ENCODE measurements around the gene FZD8. TPM values are rescaled to one million over a fixed set of nuclear protein-coding genes. Genes with fewer than 3 reads are reported as not detected.

Gene FZD8
- total and polyA plus RNA-seq, 2 of the 4 experiments (the other 2 are of a cell fraction): 3.6 to 3.9 TPM

Other genes starting within 250 kb of the FZD8 start
- gene GJD4, start 37.0 kb downstream of the FZD8 start, total RNA-seq (2012; rRNA removed): not detected in 2 replicates
- 0.06 TPM in 1 of 2 replicates, not detected in the other for gene GJD4, start 37.0 kb downstream of the FZD8 start, polyA plus RNA-seq (2012; rRNA removed)